ENCODE results near the gene TMEM31.

DNA sequence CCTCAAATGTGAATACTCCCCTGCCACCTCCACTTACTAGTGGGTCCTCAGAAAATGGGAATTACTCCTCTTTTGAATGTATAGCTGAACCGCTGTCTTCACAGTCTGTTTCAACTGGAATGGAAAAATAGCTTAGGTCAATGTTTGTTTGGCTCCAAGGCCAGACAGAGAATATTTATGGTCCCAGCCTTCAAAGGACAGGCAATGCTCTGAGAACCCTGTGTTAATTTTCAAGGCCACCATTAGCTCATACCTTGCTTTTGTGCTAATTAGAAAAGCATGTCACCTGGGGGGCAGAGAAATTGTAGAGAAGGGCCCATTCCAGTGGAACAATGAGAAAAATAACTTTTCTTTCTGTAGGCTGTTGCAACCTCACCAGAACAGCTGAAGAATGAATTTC, 19.6 kb upstream of the TMEM31 start:
- no peak for TF ChIP-seq SP1 (IDR thresholded peaks at IDR 0.05; ENCODE audit: low read depth, low read length)
- TF ChIP-seq, protein P1, sequence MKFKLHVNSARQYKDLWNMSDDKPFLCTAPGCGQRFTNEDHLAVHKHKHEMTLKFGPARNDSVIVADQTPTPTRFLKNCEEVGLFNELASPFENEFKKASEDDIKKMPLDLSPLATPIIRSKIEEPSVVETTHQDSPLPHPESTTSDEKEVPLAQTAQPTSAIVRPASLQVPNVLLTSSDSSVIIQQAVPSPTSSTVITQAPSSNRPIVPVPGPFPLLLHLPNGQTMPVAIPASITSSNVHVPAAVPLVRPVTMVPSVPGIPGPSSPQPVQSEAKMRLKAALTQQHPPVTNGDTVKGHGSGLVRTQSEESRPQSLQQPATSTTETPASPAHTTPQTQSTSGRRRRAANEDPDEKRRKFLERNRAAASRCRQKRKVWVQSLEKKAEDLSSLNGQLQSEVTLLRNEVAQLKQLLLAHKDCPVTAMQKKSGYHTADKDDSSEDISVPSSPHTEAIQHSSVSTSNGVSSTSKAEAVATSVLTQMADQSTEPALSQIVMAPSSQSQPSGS (IDR thresholded peaks at IDR 0.05; ENCODE audit: low read length) = no peak
- TF ChIP-seq, protein P2, sequence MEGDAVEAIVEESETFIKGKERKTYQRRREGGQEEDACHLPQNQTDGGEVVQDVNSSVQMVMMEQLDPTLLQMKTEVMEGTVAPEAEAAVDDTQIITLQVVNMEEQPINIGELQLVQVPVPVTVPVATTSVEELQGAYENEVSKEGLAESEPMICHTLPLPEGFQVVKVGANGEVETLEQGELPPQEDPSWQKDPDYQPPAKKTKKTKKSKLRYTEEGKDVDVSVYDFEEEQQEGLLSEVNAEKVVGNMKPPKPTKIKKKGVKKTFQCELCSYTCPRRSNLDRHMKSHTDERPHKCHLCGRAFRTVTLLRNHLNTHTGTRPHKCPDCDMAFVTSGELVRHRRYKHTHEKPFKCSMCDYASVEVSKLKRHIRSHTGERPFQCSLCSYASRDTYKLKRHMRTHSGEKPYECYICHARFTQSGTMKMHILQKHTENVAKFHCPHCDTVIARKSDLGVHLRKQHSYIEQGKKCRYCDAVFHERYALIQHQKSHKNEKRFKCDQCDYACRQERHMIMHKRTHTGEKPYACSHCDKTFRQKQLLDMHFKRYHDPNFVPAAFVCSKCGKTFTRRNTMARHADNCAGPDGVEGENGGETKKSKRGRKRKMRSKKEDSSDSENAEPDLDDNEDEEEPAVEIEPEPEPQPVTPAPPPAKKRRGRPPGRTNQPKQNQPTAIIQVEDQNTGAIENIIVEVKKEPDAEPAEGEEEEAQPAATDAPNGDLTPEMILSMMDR (IDR thresholded peaks at IDR 0.05; ENCODE audit: control extremely low read depth in 1 of 3, insufficient read depth in 1 of 3, low read depth in 1 of 3, low read length in 3 of 3) = no peak
- no peak for TF ChIP-seq POLR2AphosphoS5 (IDR thresholded peaks at IDR 0.05; ENCODE audit: low read depth, low read length)
- TF ChIP-seq EZH2 (IDR thresholded peaks at IDR 0.05; ENCODE audit: low read depth, low read length, severe bottlenecking) = no peak
- no peak for TF ChIP-seq RNF2 (IDR thresholded peaks at IDR 0.05; ENCODE audit: borderline replicate concordance, low read depth, low read length, missing control alignments, poor library complexity, severe bottlenecking)
- no peak for TF ChIP-seq RXRA (IDR thresholded peaks at IDR 0.05; ENCODE audit: insufficient read depth, low read depth, low read length)
- TF ChIP-seq, protein P3, sequence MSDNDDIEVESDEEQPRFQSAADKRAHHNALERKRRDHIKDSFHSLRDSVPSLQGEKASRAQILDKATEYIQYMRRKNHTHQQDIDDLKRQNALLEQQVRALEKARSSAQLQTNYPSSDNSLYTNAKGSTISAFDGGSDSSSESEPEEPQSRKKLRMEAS (IDR thresholded peaks at IDR 0.05) = no peak
- TF ChIP-seq POLR2A (IDR thresholded peaks at IDR 0.05; ENCODE audit: control extremely low read depth in 1 of 2, low read depth in 2 of 2, low read length in 2 of 2) = no peak
